Measurements from ENCODE around the gene RPS6KA5. TPM values are rescaled to one million over a fixed set of nuclear protein-coding genes. Genes with fewer than 3 reads are reported as not detected.
"Not testable (repeated sequence)": the region's sequence is repeated elsewhere in the genome, so short reads cannot be mapped to it uniquely, and the experiment has no call there.

The RPS6KA5 gene
- total RNA-seq, 1 donor from 2014 or later, result 11.3 TPM

- H3K4me1 ChIP-seq, result peaks cover 10% of the 10 kb centered on the region
- no peaks in the 10 kb centered on the region for H3K36me3 ChIP-seq
- no peak overlapping the region for H3K27ac ChIP-seq
- H3K27me3 ChIP-seq (ENCODE audit: low read depth), result no peaks in the 10 kb centered on the region
- no peaks in the 10 kb centered on the region for H3K9me3 ChIP-seq
- ATAC-seq (no peak), DNase-seq (no peak)
- H3K4me3 ChIP-seq, result no peak overlapping the region
- intact Hi-C loops (cut with DNase I), result no loop called here
- no peak for TF ChIP-seq CTCF (IDR thresholded peaks at IDR 0.05)
These were observed 210.5 kb downstream of the RPS6KA5 start for GRCh38 chr14:90849787-90850444.

GRCh38 chr14:90848944-90849731 is 211.3 kb downstream of the RPS6KA5 start:
- ATAC-seq, result no peak
- intact Hi-C loops (cut with DNase I), result no loop called here
- TF ChIP-seq CTCF (IDR thresholded peaks at IDR 0.05), result no peak

GRCh38 chr14:90846511-90846910 is 213.9 kb downstream of the RPS6KA5 start:
- Histone ChIP-seq H3K4me1 (peaks cover 10% of the 10 kb centered on the region), H3K36me3 (no peaks in the 10 kb centered on the region), H3K27ac (no peak overlapping the region), H3K9me3 (no peaks in the 10 kb centered on the region), H3K4me3 (no peak overlapping the region), H3K27me3 (ENCODE audit: low read depth) (no peaks in the 10 kb centered on the region)
- DNase-seq (no peak), ATAC-seq (no peak)
- no peak for TF ChIP-seq CTCF (IDR thresholded peaks at IDR 0.05)
- intact Hi-C loops (cut with DNase I), result no loop called here

More at GRCh38 chr14:90848944-90849731, 211.3 kb downstream of the RPS6KA5 start:
- Histone ChIP-seq H3K27me3 (ENCODE audit: low read depth) (no peaks in the 10 kb centered on the region), H3K36me3 (no peaks in the 10 kb centered on the region), H3K4me3 (no peak overlapping the region), H3K27ac (no peak overlapping the region), H3K4me1 (peaks cover 10% of the 10 kb centered on the region), H3K9me3 (no peaks in the 10 kb centered on the region)
- no peak for DNase-seq

GRCh38 chr14:90844321-90844720 is 216.1 kb downstream of the RPS6KA5 start:
- Histone ChIP-seq H3K36me3 (no peaks in the 10 kb centered on the region), H3K9me3 (no peaks in the 10 kb centered on the region), H3K4me3 (no peak overlapping the region), H3K27me3 (ENCODE audit: low read depth) (no peaks in the 10 kb centered on the region), H3K27ac (no peak overlapping the region), H3K4me1 (peaks cover 4% of the 10 kb centered on the region)
- no peak for DNase-seq
- no peak for ATAC-seq
- intact Hi-C loops (cut with DNase I), result no loop called here
- TF ChIP-seq CTCF (IDR thresholded peaks at IDR 0.05), result no peak

- H3K9me3 ChIP-seq, result no peaks in the 10 kb centered on the region
- no peaks in the 10 kb centered on the region for H3K27me3 ChIP-seq (ENCODE audit: low read depth)
- H3K36me3 ChIP-seq, result no peaks in the 10 kb centered on the region
- H3K4me3 ChIP-seq, result no peak overlapping the region
- ATAC-seq (peak; percentile 21 to 57), DNase-seq (peak; percentile 57)
- TF ChIP-seq CTCF (IDR thresholded peaks at IDR 0.05), result no peak
- H3K27ac ChIP-seq, result no peak overlapping the region
- peaks cover 9% of the 10 kb centered on the region for H3K4me1 ChIP-seq
- intact Hi-C loops (cut with DNase I), result no loop called here
These were observed 217.7 kb downstream of the RPS6KA5 start for GRCh38 chr14:90842726-90843125.

- H3K27me3 ChIP-seq (ENCODE audit: low read depth); H3K9me3 ChIP-seq; H3K27ac ChIP-seq; DNase-seq; H3K36me3 ChIP-seq; H3K4me3 ChIP-seq; intact Hi-C loops (cut with DNase I); H3K4me1 ChIP-seq; ATAC-seq: not testable (repeated sequence)
These were observed 219.8 kb downstream of the RPS6KA5 start for GRCh38 chr14:90840667-90841066.
